Neural progenitor cell (in vitro differentiated cells): ENCODE data around the gene COG5. TPM values are rescaled to one million over a fixed set of nuclear protein-coding genes. Genes with fewer than 3 reads are reported as not detected.

Experiments
- DNase-seq: peaks from one replicate; pipeline ENCODE4 v3.0.0-alpha.2; 2016; ENCODE audit warnings: low spot score
- H2AFZ ChIP-seq: fragments of 200-600 bp; sonication (generic); replicated peaks from 2 replicates; pipeline ENCODE4 v1.6.1; 2016; ENCODE audit warnings: antibody characterized with exemption
- H3F3A ChIP-seq: fragments of 200-600 bp; sonication (generic); 2 replicates; pipeline ENCODE4 v1.6.1; 2016; ENCODE audit warnings: antibody characterized with exemption, low read depth
- H3K27ac ChIP-seq: fragments of 200-600 bp; sonication (generic); 2 replicates; pipeline ENCODE4 v1.5.1; 2016; ENCODE audit warnings: mild to moderate bottlenecking
- H3K27me3 ChIP-seq: fragments of 200-600 bp; sonication (generic); 2 replicates; pipeline ENCODE4 v1.6.1; 2016; ENCODE audit warnings: mild to moderate bottlenecking, moderate library complexity
- H3K36me3 ChIP-seq: fragments of 200-600 bp; sonication (generic); 2 replicates; pipeline ENCODE4 v1.5.1; 2016
- H3K4me1 ChIP-seq: fragments of 200-600 bp; sonication (generic); 2 replicates; pipeline ENCODE4 v1.6.1; 2016; ENCODE audit warnings: mixed run types
- H3K4me2 ChIP-seq: fragments of 200-600 bp; sonication (generic); 2 replicates; pipeline ENCODE4 v1.6.1; 2016
- H3K4me3 ChIP-seq: fragments of 200-600 bp; sonication (generic); 2 replicates; pipeline ENCODE4 v1.5.1; 2016
- H3K79me2 ChIP-seq: fragments of 200-600 bp; sonication (generic); 2 replicates; pipeline ENCODE4 v1.6.1; 2016; ENCODE audit warnings: low read depth
- H3K9ac ChIP-seq: fragments of 200-600 bp; sonication (generic); 2 replicates; pipeline ENCODE4 v1.6.1; 2016
- H3K9me3 ChIP-seq: fragments of 200-600 bp; sonication (generic); 2 replicates; pipeline ENCODE4 v1.5.1; 2016; ENCODE audit warnings: low read depth
- H4K20me1 ChIP-seq: fragments of 200-600 bp; sonication (generic); 2 replicates; pipeline ENCODE4 v1.6.1; 2016; ENCODE audit warnings: low read depth
- H3K27ac Mint-ChIP-seq: 3 replicates; pipeline ENCODE4 v1.8.0; 2021; ENCODE audit warnings: mixed read lengths
- H3K27me3 Mint-ChIP-seq: 2 replicates; pipeline ENCODE4 v1.8.0; 2022; ENCODE audit warnings: low read depth, mild to moderate bottlenecking, inconsistent platforms, moderate library complexity, mixed read lengths; ENCODE audit not compliant: insufficient read depth
- H3K36me3 Mint-ChIP-seq: 3 replicates; pipeline ENCODE4 v1.8.0; 2021; ENCODE audit warnings: mixed read lengths
- H3K4me1 Mint-ChIP-seq: 3 replicates; pipeline ENCODE4 v1.8.0; 2021; ENCODE audit warnings: mixed read lengths
- H3K4me3 Mint-ChIP-seq: 3 replicates; pipeline ENCODE4 v1.8.0; 2021; ENCODE audit warnings: mild to moderate bottlenecking, moderate library complexity, mixed read lengths
- H3K9me3 Mint-ChIP-seq: 3 replicates; pipeline ENCODE4 v1.8.0; 2020; ENCODE audit warnings: mixed read lengths
- CTCF ChIP-seq: fragments of 200-600 bp; sonication (generic); IDR thresholded peaks from 2 replicates; pipeline ENCODE4 v1.5.1; 2017; ENCODE audit warnings: antibody characterized with exemption, mild to moderate bottlenecking
- EZH2 ChIP-seq: fragments of 200-600 bp; sonication (generic); IDR thresholded peaks from 2 replicates; pipeline ENCODE4 v1.6.1; 2017; ENCODE audit warnings: antibody characterized with exemption, mild to moderate bottlenecking, moderate library complexity
- EZH2phosphoT487 ChIP-seq: fragments of 200-600 bp; sonication (generic); IDR thresholded peaks from 2 replicates; pipeline ENCODE4 v1.6.1; 2017; ENCODE audit warnings: antibody characterized with exemption
- total RNA-seq: library from RNA; depleted of rRNA; stranded (reverse); fragments of >200 nt; gene quantifications from 2 replicates; pipeline ENCODE4 v1.2.3, GENCODE V29; 2015; ENCODE audit warnings: low replicate concordance

The COG5 gene
- total RNA-seq, 1 donor from 2014 or later: 90.5 TPM

GRCh38 chr7:107390916-107391315, 172.8 kb downstream of the COG5 start:
- Mint-ChIP-seq H3K27me3 (no peaks in the 10 kb centered on the region), H3K4me3 (no peak overlapping the region)

GRCh38 chr7:107388604-107389003, 175.1 kb downstream of the COG5 start:
- no peak for DNase-seq
- Histone ChIP-seq H3K79me2 (no peaks in the 10 kb centered on the region), H3F3A (no peaks in the 10 kb centered on the region), H3K27ac (no peak overlapping the region), H3K36me3 (no peaks in the 10 kb centered on the region), H3K9ac (no peak overlapping the region), H3K4me1 (peaks cover 46% of the 10 kb centered on the region), H2AFZ (no peak overlapping the region), H3K4me2 (no peak overlapping the region), H3K27me3 (no peaks in the 10 kb centered on the region), H3K4me3 (no peak overlapping the region), H4K20me1 (no peaks in the 10 kb centered on the region), H3K9me3 (no peaks in the 10 kb centered on the region)
- Mint-ChIP-seq H3K27me3 (no peaks in the 10 kb centered on the region), H3K4me1 (peaks cover 34% of the 10 kb centered on the region), H3K4me3 (no peak overlapping the region), H3K36me3 (no peaks in the 10 kb centered on the region), H3K9me3 (no peaks in the 10 kb centered on the region), H3K27ac (no peak overlapping the region)
- TF ChIP-seq CTCF (no peak), EZH2 (no peak), EZH2phosphoT487 (no peak)

More at GRCh38 chr7:107390916-107391315, 172.8 kb downstream of the COG5 start:
- H2AFZ ChIP-seq: no peak overlapping the region
- H3K4me2 ChIP-seq: peak overlapping the region; percentile 58
- H3K36me3 ChIP-seq: no peaks in the 10 kb centered on the region
- no peak overlapping the region for H3K9ac ChIP-seq
- no peaks in the 10 kb centered on the region for H3K9me3 Mint-ChIP-seq
- no peak overlapping the region for H3K27ac ChIP-seq
- no peaks in the 10 kb centered on the region for H4K20me1 ChIP-seq
- peak; percentile 38 for DNase-seq
- H3K27me3 ChIP-seq: no peaks in the 10 kb centered on the region
- no peak overlapping the region for H3K27ac Mint-ChIP-seq
- H3K4me1 Mint-ChIP-seq: peaks cover 29% of the 10 kb centered on the region
- H3K36me3 Mint-ChIP-seq: no peaks in the 10 kb centered on the region
- no peaks in the 10 kb centered on the region for H3F3A ChIP-seq
- no peaks in the 10 kb centered on the region for H3K79me2 ChIP-seq
- H3K4me3 ChIP-seq: no peak overlapping the region
- H3K4me1 ChIP-seq: peaks cover 45% of the 10 kb centered on the region
- TF ChIP-seq CTCF: no peak
- TF ChIP-seq EZH2phosphoT487: no peak
- no peak for TF ChIP-seq EZH2
- no peaks in the 10 kb centered on the region for H3K9me3 ChIP-seq

- no peaks in the 10 kb centered on the region for H3K27me3 ChIP-seq
- Mint-ChIP-seq H3K27ac (no peak overlapping the region), H3K4me3 (no peak overlapping the region), H3K4me1 (peaks cover 34% of the 10 kb centered on the region), H3K27me3 (no peaks in the 10 kb centered on the region), H3K9me3 (no peaks in the 10 kb centered on the region), H3K36me3 (no peaks in the 10 kb centered on the region)
- H3K27ac ChIP-seq: no peak overlapping the region
- H3K36me3 ChIP-seq: no peaks in the 10 kb centered on the region
- TF ChIP-seq CTCF (no peak), EZH2phosphoT487 (no peak), EZH2 (no peak)
- H3K4me3 ChIP-seq: no peak overlapping the region
- H2AFZ ChIP-seq: no peak overlapping the region
- no peaks in the 10 kb centered on the region for H4K20me1 ChIP-seq
- H3K4me1 ChIP-seq: peaks cover 40% of the 10 kb centered on the region
- H3F3A ChIP-seq: no peaks in the 10 kb centered on the region
- no peaks in the 10 kb centered on the region for H3K79me2 ChIP-seq
- no peaks in the 10 kb centered on the region for H3K9me3 ChIP-seq
- peak overlapping the region; percentile 16 for H3K4me2 ChIP-seq
- no peak overlapping the region for H3K9ac ChIP-seq
- DNase-seq: no peak
Observed at GRCh38 chr7:107387573-107388219, 176.0 kb downstream of the COG5 start.
